Endothelial cell of umbilical vein (primary cell): ENCODE measurements around the gene LDHAL6B. TPM values are rescaled to one million over a fixed set of nuclear protein-coding genes. Genes with fewer than 3 reads are reported as not detected.

Source experiments
- BruUV-seq: library from RNA; stranded (reverse); fragments of 400-500 nt; replicated peaks from 2 replicates; lab custom pipeline; 2021; lab: Mats Ljungman, UMichigan
- CTCF ChIA-PET: fragments of 300-600, 350-600 bp; sonication (Branson Sonifier 250); formaldehyde crosslinking; loops from one replicate; lab custom pipeline; 2021; ENCODE audit warnings: antibody characterized with exemption, inconsistent platforms; lab: Charles Lee
- POLR2A ChIA-PET: fragments of 300-600, 350-600 bp; sonication (Branson Sonifier 250); formaldehyde crosslinking; loops from one replicate; lab custom pipeline; 2021; ENCODE audit warnings: antibody characterized with exemption, inconsistent platforms; lab: Charles Lee
- DNase-seq: peaks from one replicate; pipeline ENCODE4 v3.0.0-alpha.2; 2011; ENCODE audit warnings: low read depth, low spot score
- FAIRE-seq: peaks from 2 replicates; lab custom pipeline; 2011; peaks lifted over from hg19 to GRCh38; lab: Jason Lieb, UNC
- H2AFZ ChIP-seq: 2 replicates; pipeline ENCODE4 v1.6.0; 2012; ENCODE audit warnings: low read depth, low read length, control low read depth, inconsistent platforms
- H3K27ac ChIP-seq: 2 replicates; pipeline ENCODE4 v1.5.1; 2011; ENCODE audit warnings: low read depth, mild to moderate bottlenecking, control low read depth, low read length, moderate library complexity; ENCODE audit not compliant: insufficient read depth
- H3K27me3 ChIP-seq, 2 experiments: 2 replicates each; pipeline versions ENCODE4 v1.6.0 to v1.6.1; 2011; ENCODE audit warnings: low read length in 2 of 2, mixed read lengths in 1 of 2; ENCODE audit not compliant: control insufficient read depth in 2 of 2, insufficient read depth in 2 of 2
- H3K36me3 ChIP-seq, 2 experiments: 2 replicates in 1 of 2; 3 replicates in 1 of 2; pipeline ENCODE4 v1.5.1; 2011; ENCODE audit warnings: low read length in 2 of 2, mild to moderate bottlenecking in 1 of 2, moderate library complexity in 1 of 2; ENCODE audit not compliant: control insufficient read depth in 2 of 2, insufficient read depth in 2 of 2; ENCODE audit errors: extremely low read depth in 1 of 2
- H3K4me1 ChIP-seq: 3 replicates; pipeline ENCODE4 v1.5.1; 2011; ENCODE audit warnings: mild to moderate bottlenecking, low read length; ENCODE audit not compliant: control insufficient read depth, insufficient read depth; ENCODE audit errors: extremely low read depth
- H3K4me2 ChIP-seq: 2 replicates; pipeline ENCODE4 v1.6.1; 2011; ENCODE audit warnings: low read length, control low read depth, mixed read lengths; ENCODE audit not compliant: insufficient read depth
- H3K4me3 ChIP-seq, 3 experiments: fragments of 200-600 bp in 1 of 3; sonication (generic), shearing (Covaris generic) in 1 of 3; replicated peaks in 1 of 3; 2 replicates each; pipeline ENCODE4 v1.5.1; 2011 to 2016; ENCODE audit warnings: control low read depth in 3 of 3, low read length in 3 of 3, mild to moderate bottlenecking in 2 of 3, inconsistent platforms in 1 of 3, low read depth in 1 of 3, moderate library complexity in 1 of 3; ENCODE audit not compliant: insufficient read depth in 1 of 3
- H3K79me2 ChIP-seq: 2 replicates; pipeline ENCODE4 v1.6.0; 2012; ENCODE audit warnings: low read length, inconsistent platforms; ENCODE audit not compliant: control insufficient read depth, insufficient read depth
- H3K9ac ChIP-seq: replicated peaks from 2 replicates; pipeline ENCODE3; 2011; ENCODE audit warnings: low read length, control low read depth; ENCODE audit not compliant: insufficient read depth; ENCODE audit errors: extremely low read depth
- H3K9me1 ChIP-seq: replicated peaks from 3 replicates; pipeline ENCODE4 v1.6.0; 2011; ENCODE audit warnings: mild to moderate bottlenecking, low read length; ENCODE audit not compliant: control insufficient read depth, insufficient read depth; ENCODE audit errors: extremely low read depth
- H3K9me3 ChIP-seq: replicated peaks from 2 replicates; pipeline ENCODE4 v1.5.1; 2012; ENCODE audit warnings: low read length, inconsistent platforms; ENCODE audit not compliant: control insufficient read depth, insufficient read depth
- H4K20me1 ChIP-seq: replicated peaks from 2 replicates; pipeline ENCODE3; 2011; ENCODE audit warnings: mild to moderate bottlenecking, low read length; ENCODE audit not compliant: control insufficient read depth, insufficient read depth; ENCODE audit errors: extremely low read depth
- CTCF ChIP-seq, 2 donors: IDR thresholded peaks; 1 replicate in 1 of 2; 2 replicates in 1 of 2; pipeline ENCODE4 v1.5.1; 2011; ENCODE audit warnings: low read length in 2 of 2, mild to moderate bottlenecking in 2 of 2, moderate library complexity in 2 of 2, control low read depth in 1 of 2, inconsistent platforms in 1 of 2, low read depth in 1 of 2; ENCODE audit not compliant: insufficient read depth in 1 of 2; ENCODE audit errors: extremely low read depth in 1 of 2
- EZH2 ChIP-seq: IDR thresholded peaks from 2 replicates; pipeline ENCODE4 v1.6.1; 2012; ENCODE audit warnings: borderline replicate concordance, low read depth, mild to moderate bottlenecking, moderate library complexity, low read length, inconsistent platforms; ENCODE audit not compliant: severe bottlenecking
- FOS ChIP-seq: IDR thresholded peaks from 2 replicates; pipeline ENCODE4 v1.6.1; 2011; ENCODE audit warnings: mild to moderate bottlenecking, low read length, moderate library complexity, borderline replicate concordance; ENCODE audit not compliant: insufficient read depth
- JUN ChIP-seq: IDR thresholded peaks from 2 replicates; pipeline ENCODE4 v1.6.1; 2011; ENCODE audit warnings: borderline replicate concordance, low read depth; ENCODE audit not compliant: insufficient read length, insufficient read depth
- MYC ChIP-seq: IDR thresholded peaks from one replicate; pipeline ENCODE4 v1.6.1; 2011; ENCODE audit warnings: mild to moderate bottlenecking, low read depth, low read length
- POLR2A ChIP-seq: IDR thresholded peaks from 2 replicates; pipeline ENCODE4 v1.6.1; 2012; ENCODE audit warnings: low read depth, mild to moderate bottlenecking, control low read depth, low read length
- POLR2AphosphoS5 ChIP-seq: IDR thresholded peaks from 2 replicates; pipeline ENCODE4 v1.6.1; 2012; ENCODE audit warnings: low read depth, mild to moderate bottlenecking, control low read depth, low read length, moderate library complexity; ENCODE audit not compliant: insufficient read depth
- dilution Hi-C: fragments of 300-500 bp; cut with MboI; formaldehyde crosslinking; loops from one replicate; pipeline ENCODE4 v1.15.0; 2019; ENCODE audit warnings: low sequenced_read_pairs; ENCODE audit not compliant: extremely low pct_ligation_motif_present
- intact Hi-C: fragments of 100-400 bp; cut with micrococcal nuclease; formaldehyde crosslinking; loops from one replicate; pipeline ENCODE4 v1.10.0; 2022
- polyA plus RNA-seq, 4 experiments: library from polyadenylated mRNA; depleted of rRNA in 3 of 4; stranded (reverse) in 3 of 4; unstranded in 1 of 4; fragments of >200 nt; gene quantifications; 2 replicates each; pipeline versions ENCODE4 v1.2.1 to v1.2.3, GENCODE V29; 2011 to 2012; ENCODE audit warnings: missing spikeins in 1 of 4
- total RNA-seq: library from RNA; stranded (reverse); gene quantifications from 2 replicates; pipeline ENCODE4 v1.2.3, GENCODE V29; 2021
- TF ChIP-seq, protein P1 (sequence below): IDR thresholded peaks from 2 replicates; pipeline ENCODE4 v1.6.1; 2011; ENCODE audit not compliant: insufficient read depth, insufficient read length

Gene LDHAL6B
- total and polyA plus RNA-seq, 2 donors (not counting 3 experiments of a cell fraction or from before 2014, with no cell fraction given): not detected

GRCh38 chr15:59203008-59203407 is 3.6 kb upstream of the LDHAL6B start:
- H3K79me2 ChIP-seq: no peaks in the 10 kb centered on the region
- DNase-seq (no peak), FAIRE-seq (no peak)
- H3K9me3 ChIP-seq: no peaks in the 10 kb centered on the region
- ChIA-PET CTCF (no interaction called here), POLR2A (no interaction called here)
- no peak overlapping the region for H3K27ac ChIP-seq
- intact Hi-C loops: no loop called here
- no peak overlapping the region for H2AFZ ChIP-seq
- no peak overlapping the region for H3K9ac ChIP-seq
- dilution Hi-C loops: no loop called here
- no peak overlapping the region for H3K4me3 ChIP-seq
- H3K36me3 ChIP-seq: peaks cover 19 to 26% of the 10 kb centered on the region in 2 experiments
- H4K20me1 ChIP-seq: no peaks in the 10 kb centered on the region
- TF ChIP-seq CTCF (IDR thresholded peaks at IDR 0.05; ENCODE audit: extremely low read depth in 1 of 2, insufficient read depth in 1 of 2, low read depth in 1 of 2, low read length in 2 of 2): no peak
- TF ChIP-seq JUN: no peak
- TF ChIP-seq MYC: no peak
- no peak for TF ChIP-seq EZH2
- no peak for TF ChIP-seq POLR2A
- TF ChIP-seq, protein P1, sequence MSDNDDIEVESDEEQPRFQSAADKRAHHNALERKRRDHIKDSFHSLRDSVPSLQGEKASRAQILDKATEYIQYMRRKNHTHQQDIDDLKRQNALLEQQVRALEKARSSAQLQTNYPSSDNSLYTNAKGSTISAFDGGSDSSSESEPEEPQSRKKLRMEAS: no peak
- no peak for TF ChIP-seq POLR2AphosphoS5
- TF ChIP-seq FOS: no peak
- H3K4me1 ChIP-seq: peaks cover 8% of the 10 kb centered on the region
- BruUV-seq: no TSS peak
- H3K9me1 ChIP-seq: no peaks in the 10 kb centered on the region
- H3K4me2 ChIP-seq: no peak overlapping the region
- H3K27me3 ChIP-seq: no peaks in the 10 kb centered on the region
